Large intestine (tissue), 3 donors: Measurements from ENCODE around the gene ZDHHC19. TPM values are rescaled to one million over a fixed set of nuclear protein-coding genes. Genes with fewer than 3 reads are reported as not detected.
A peak's percentile ranks its signal among the peaks of the same experiment; 100 is the strongest.
"Not testable (repeated sequence)": the region's sequence is repeated elsewhere in the genome, so short reads cannot be mapped to it uniquely, and the experiment has no call there.

Source experiments
- DNase-seq, 2 donors: peaks; one replicate each; pipeline versions ENCODE4 v3.0.0 to v3.0.0-alpha.2; 2013
- H3K27ac ChIP-seq: one replicate; pipeline ENCODE4 v1.5.1; 2013; ENCODE audit warnings: low read length
- H3K27me3 ChIP-seq: 2 replicates; pipeline ENCODE4 v1.6.1; 2013; ENCODE audit warnings: low read length; ENCODE audit not compliant: control insufficient read depth, insufficient read depth
- H3K36me3 ChIP-seq: 2 replicates; pipeline ENCODE4 v1.6.1; 2013; ENCODE audit warnings: low read length; ENCODE audit not compliant: control insufficient read depth, insufficient read depth
- H3K4me1 ChIP-seq: one replicate; pipeline ENCODE4 v1.6.1; 2013; ENCODE audit warnings: low read length; ENCODE audit not compliant: control insufficient read depth, insufficient read depth
- H3K4me3 ChIP-seq: one replicate; pipeline ENCODE4 v1.5.1; 2013; ENCODE audit warnings: low read length
- H3K9me3 ChIP-seq: one replicate; pipeline ENCODE4 v1.6.1; 2013; ENCODE audit warnings: mild to moderate bottlenecking, low read depth, low read length, moderate library complexity; ENCODE audit not compliant: control insufficient read depth
- WGBS: methylation state at CpG from one replicate; pipeline ENCODE4 v1.1.5; 2013; ENCODE audit warnings: low lambda C conversion rate; ENCODE audit not compliant: insufficient coverage; 5-methylcytosine and 5-hydroxymethylcytosine counted together
- polyA plus RNA-seq: library from polyadenylated mRNA; unstranded; fragments of 120-200 nt; gene quantifications from one replicate; pipeline ENCODE4 v1.2.1, GENCODE V29; 2013

ZDHHC19 gene
- polyA plus RNA-seq, 1 donor = 0.42 TPM

DNA sequence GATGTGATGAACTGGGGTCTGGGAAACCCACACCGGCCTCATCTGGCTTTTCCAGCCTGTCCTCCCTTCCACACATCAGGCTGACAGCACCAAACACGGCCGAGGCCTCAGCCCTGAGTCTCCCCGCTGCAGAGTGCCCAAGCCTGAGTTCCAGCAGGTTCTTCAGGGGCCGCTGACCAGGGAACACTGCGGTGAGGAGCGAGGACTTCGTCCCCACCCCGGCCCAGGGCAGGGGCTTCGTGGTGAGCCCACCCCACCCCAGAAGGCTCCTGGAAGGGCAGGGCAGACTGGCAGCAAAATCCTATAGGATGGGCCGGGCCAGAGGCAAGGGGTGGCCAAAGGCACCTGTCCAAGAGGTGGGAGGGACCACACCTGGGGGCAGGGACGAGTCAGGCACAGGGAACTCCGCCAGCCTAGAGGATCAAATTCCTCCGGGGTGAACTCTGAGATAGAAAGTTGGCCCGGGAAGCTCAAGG is 4.9 kb upstream of the ZDHHC19 start, which contains the start of gene SLC51A:
SLC51A (plus strand) TSS at position 446 of the 476 bp plus-strand sequence. CDS start 179 bp downstream, outside the sequence.
- Histone ChIP-seq H3K27ac (peak within 1 kb of the TSS; percentile 84), H3K27me3 (peaks cover 2% of the 10 kb centered on the region), H3K4me1 (peaks cover 51% of the 10 kb centered on the region), H3K36me3 (no peaks in the 10 kb centered on the region), H3K9me3 (no peaks in the 10 kb centered on the region), H3K4me3 (peak within 1 kb of the TSS; percentile 41)
- WGBS = no CpG with 5 or more reads among the region's 15 CpGs
- DNase-seq = peak in 1 of 2 donors; percentile 75

DNA sequence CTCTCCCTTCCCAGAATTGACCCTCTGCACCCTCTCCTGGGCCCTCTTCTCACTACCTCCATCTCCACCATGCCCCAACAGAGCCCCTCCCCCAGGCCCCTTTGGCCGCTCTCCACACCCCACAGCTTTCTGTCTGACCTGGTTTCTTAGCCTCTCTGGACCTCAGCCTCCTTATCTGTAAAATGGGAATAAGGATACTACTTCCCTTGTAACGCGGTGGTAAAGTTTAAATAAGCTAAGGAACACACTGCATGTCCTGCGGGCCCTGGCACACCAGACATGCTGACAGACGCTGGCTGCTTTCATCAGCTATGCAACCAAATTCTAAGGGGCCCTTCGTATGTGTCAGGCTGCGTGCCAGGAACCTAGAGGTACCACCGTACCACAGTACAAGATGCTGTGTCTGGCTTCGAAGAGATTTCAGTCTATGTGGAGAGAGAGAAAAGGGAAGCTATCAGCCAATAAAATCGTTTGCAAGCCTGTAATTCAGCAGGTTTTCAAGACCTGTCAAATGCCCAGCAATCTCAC is 4.4 kb upstream of the ZDHHC19 start:
- H3K27me3 ChIP-seq = peaks cover 2% of the 10 kb centered on the region
- DNase-seq = peak in 1 of 2 donors; percentile 32
- peak overlapping the region; percentile 84 for H3K27ac ChIP-seq
- no CpG with 5 or more reads among the region's 10 CpGs for WGBS
- H3K4me1 ChIP-seq = peaks cover 51% of the 10 kb centered on the region
- no peaks in the 10 kb centered on the region for H3K9me3 ChIP-seq
- H3K4me3 ChIP-seq = no peak overlapping the region
- no peaks in the 10 kb centered on the region for H3K36me3 ChIP-seq

DNA sequence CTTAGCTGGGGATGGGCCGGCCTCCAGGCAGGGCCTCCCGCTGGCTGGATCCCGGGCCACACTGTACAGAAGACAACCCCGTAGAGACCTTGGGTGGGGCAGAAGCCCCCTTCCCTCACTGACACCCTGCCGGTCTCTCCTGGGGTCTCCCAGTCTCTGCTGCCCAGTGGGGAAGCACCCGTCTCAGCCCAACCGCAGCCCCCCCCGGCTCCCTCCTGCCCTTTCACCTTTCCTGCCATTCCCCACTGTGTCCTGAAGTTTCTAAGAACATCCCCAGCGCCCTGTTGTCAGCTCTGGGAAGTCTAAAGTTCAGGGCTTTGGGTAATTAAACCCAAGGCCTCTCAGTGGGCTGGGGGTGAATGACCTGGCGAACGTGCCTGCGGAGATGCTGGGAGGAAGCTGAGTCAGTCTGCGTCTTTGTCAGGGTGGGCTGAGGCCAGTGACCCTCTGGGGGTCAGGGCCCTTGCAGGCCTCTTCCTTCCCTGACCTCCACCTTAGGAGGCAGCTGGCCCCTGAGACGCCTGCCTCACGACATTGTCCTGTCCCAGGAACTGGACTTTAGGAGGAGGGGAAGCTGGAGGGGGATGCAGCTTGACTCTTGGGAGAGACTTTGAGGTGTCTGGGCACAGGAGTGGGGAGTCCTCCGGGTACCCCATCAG is 3.7 kb upstream of the ZDHHC19 start:
- peak; percentile 89 to 96 for DNase-seq

DNA sequence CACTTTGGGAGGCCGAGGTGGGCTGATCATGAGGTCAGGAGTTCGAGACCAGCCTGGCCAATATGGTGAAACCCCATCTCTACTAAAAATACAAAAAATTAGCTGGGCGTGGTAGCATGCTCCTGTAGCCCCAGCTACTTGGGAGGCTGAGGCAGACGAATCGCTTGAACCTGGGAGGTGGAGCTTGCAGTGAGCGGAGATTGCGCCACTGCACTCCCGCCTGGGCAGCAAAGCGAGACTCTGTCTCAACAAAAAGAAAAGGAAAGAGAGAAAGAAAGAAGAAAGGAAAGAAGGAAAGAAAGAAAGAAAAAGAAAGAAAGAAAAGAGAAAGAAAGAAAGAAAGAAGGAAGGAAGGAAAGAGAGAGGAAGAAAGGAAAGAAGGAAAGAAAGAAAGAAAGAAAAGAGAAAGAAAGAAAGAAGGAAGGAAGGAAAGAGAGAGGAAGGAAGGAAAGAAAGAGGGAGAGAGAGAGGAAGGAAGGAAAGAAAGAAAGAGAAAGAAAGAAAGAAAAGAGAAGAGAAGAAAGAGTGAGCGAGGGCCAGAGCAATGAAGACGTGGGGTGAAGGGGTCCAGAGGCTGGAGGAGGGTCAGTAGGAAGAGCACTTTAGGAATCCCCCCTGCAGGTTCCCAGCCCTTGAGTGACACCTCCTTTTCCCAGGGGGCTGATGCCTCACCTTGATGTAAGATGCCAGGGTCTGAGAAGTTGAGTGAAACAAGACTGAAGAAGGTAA is 1.1 kb downstream of the ZDHHC19 start:
- H3K9me3 ChIP-seq, H3K27me3 ChIP-seq, H3K4me3 ChIP-seq, H3K36me3 ChIP-seq, H3K27ac ChIP-seq, DNase-seq: not testable (repeated sequence)
- 95% methylated on average over 6 of the region's 11 CpGs for WGBS
- peaks cover 17% of the 10 kb centered on the region for H3K4me1 ChIP-seq

More for the DNA sequence above, 3.7 kb upstream of the ZDHHC19 start:
- Histone ChIP-seq H3K4me3 (no peak overlapping the region), H3K27ac (peak overlapping the region; percentile 84), H3K36me3 (no peaks in the 10 kb centered on the region), H3K27me3 (peaks cover 2% of the 10 kb centered on the region), H3K4me1 (peaks cover 51% of the 10 kb centered on the region), H3K9me3 (no peaks in the 10 kb centered on the region)
- no CpG with 5 or more reads among the region's 16 CpGs for WGBS

DNA sequence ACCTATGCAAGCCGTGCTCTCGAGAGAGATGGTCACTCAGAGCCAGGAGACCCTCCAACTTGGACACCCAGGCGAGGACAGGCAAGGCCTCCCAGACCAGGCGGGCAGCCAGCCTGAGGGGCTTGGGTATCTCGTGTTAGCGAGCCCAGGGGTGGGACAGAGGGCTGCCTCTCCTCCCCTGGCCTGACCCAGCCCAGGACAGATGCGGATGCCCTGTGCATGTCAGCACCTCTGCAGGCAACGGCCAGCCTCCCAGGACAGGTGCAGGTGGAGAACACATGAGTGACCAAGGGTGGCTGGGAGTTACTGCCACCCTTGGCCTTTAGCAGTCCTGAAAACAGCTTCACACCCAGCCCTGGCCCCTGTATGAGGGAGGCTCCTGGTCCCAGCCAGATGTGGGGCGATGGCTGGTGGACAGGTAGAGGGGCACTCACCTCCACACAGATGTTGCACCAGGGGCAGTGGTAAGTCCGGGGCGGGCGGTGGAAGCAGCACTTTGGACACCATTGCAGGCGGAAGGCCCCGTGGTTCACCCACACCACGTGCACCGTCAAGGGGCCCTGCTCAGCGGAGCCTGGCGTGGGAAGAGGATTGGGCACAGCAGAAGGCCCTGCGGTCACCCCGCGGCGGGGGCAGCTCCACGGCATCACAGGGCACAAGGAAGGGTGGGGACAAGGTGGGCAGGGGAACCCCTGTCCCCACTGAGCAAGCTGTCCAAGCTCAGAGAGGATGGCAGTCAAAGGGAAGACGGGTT is 2.1 kb downstream of the ZDHHC19 start:
- DNase-seq = no peak
- Histone ChIP-seq H3K4me1 (peaks cover 7% of the 10 kb centered on the region), H3K27me3 (peaks cover 4% of the 10 kb centered on the region), H3K9me3 (no peaks in the 10 kb centered on the region), H3K4me3 (no peak overlapping the region), H3K36me3 (no peaks in the 10 kb centered on the region), H3K27ac (no peak overlapping the region)
- no CpG with 5 or more reads among the region's 24 CpGs for WGBS

DNA sequence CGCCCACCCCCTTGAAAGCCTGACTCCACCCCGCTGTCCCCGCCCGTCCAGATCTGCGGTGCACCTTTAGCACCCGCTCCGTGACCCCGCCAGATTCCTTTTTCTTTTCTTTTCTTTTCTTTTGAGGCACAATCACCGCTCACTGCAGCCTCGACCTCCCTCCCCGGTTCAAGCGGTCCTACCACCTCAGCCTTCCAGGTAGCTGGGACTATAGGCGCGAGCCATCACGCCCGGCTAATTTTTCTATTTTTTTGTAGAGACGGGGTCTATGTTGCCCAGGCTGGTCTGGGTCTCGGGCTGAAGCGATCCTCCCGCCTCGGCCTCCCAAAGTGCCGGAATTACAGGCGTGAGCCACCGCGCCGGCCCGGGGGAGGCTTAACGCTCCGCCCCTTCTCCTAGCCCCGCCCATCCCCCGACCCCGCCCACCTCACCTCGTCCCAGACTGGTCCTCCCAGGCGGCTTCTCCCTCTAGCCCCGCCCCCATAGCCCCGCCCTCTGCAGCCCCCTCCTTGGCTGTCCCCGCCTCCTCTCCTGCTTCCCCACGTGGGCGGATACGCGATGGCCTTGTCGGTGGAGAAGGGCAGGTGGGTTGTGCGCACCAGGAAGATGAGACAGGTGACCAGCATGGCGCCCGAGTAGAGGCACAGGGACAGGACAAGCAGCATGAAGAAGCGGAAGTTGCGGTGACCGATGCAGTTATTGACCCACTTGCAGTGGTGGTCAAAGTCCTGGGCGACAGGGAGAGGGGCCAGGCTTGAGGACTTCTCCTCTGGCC is 3.2 kb downstream of the ZDHHC19 start:
- H3K4me3 ChIP-seq = peak overlapping the region; percentile 25
- peaks cover 8% of the 10 kb centered on the region for H3K27me3 ChIP-seq
- no peaks in the 10 kb centered on the region for H3K36me3 ChIP-seq
- DNase-seq = peak in 1 of 2 donors; percentile 55
- peaks cover 2% of the 10 kb centered on the region for H3K4me1 ChIP-seq
- H3K27ac ChIP-seq = no peak overlapping the region
- H3K9me3 ChIP-seq = no peaks in the 10 kb centered on the region
- 0% methylated on average over 3 of the region's 49 CpGs for WGBS

DNA sequence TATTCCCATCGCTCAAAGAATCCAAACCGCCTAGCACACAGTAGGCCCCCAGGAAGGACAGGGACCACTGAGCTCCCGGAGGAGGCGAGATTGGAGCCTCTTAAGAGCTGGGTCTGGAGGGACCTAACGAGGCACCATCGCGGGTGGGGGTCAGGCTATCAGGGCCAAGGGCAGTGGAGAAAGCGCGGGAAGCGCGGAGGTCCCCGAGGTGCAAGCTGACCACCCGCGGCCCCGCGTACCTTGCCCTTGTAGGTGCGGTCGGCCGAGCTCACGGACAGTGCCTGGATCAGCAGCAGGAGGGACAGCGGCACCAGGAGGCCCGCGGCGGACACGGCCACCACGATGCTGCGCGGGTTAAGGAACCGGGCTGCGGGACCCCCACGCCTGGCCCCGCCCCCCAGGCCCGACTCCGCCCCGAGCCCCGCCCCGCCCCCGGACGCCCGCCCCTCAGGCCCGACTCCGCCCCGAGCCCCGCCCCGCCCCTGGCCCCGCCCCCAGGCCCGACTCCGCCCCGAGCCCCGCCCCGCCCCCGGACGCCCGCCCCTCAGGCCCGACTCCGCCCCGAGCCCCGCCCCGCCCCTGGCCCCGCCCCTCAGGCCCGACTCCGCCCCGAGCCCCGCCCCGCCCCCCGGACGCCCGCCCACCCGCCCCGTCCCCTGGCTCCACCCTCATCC is 3.9 kb downstream of the ZDHHC19 start:
- Histone ChIP-seq H3K4me3 (peak overlapping the region; percentile 35), H3K27ac (no peak overlapping the region), H3K9me3 (no peaks in the 10 kb centered on the region), H3K4me1 (peaks cover 2% of the 10 kb centered on the region), H3K36me3 (no peaks in the 10 kb centered on the region), H3K27me3 (peaks cover 8% of the 10 kb centered on the region)
- DNase-seq = peak in 1 of 2 donors; percentile 31
- no CpG with 5 or more reads among the region's 70 CpGs for WGBS

DNA sequence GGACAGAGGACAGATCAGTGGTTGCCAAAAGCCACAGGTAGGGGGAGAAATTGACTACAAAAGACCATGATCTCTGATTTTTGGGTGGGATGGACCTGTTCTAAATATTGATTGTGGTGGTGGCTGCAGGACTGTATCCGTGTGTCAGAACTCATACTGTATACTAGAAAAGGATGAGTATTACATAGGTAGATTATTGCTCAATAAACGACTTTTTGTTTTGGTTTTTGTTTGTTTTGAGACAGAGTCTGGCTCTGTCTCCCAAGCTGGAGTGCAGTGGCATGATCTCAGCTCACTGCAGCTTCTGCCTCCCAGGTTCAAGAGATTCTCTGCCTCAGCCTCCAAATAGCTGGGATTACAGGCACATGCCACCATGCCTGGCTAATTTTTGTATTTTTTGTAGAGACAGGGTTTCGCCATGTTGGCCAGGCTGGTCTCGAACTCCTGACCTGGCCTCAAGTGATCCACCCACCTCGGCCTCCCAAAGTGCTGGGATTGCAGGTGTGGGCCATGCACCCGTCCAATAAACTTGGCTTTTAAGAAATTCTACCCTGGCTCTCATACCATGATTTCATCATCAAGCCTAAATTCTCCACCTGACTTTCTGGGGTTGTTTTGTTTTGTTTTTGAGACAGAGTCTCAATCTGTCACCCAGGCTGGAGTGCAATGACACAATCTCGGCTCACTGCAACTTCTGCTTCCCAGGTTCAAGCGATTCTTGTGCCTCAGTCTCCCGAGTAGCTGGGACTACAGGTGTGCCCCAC is 5.6 kb downstream of the ZDHHC19 start:
- H3K9me3 ChIP-seq, H3K27ac ChIP-seq, H3K36me3 ChIP-seq, DNase-seq, H3K4me3 ChIP-seq, H3K4me1 ChIP-seq, H3K27me3 ChIP-seq: not testable (repeated sequence)
- 93% methylated on average over 2 of the region's 9 CpGs for WGBS

DNA sequence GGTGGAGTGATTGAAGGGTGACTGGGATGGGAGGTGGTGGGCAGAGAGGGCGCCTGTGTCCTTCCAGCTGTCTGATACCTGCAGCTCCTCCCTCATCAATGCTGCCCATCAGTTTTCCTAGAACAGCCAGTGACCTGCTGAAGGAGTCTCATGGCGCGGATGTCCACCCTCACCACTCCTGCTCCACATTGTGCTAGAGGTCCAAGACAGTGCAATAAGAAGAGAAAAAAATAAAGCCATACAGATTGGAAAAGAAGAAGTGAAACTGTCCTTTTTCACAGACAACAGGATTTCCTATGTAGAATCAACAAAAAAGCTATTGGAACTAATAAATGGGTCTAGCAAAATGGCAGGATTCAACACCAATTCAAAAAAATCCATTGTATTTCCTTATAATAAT is 7.4 kb downstream of the ZDHHC19 start:
- DNase-seq = no peak

More for the DNA sequence above, 7.4 kb downstream of the ZDHHC19 start:
- H3K27ac ChIP-seq = no peak overlapping the region
- no peaks in the 10 kb centered on the region for H3K36me3 ChIP-seq
- no peak overlapping the region for H3K4me3 ChIP-seq
- WGBS = no CpG with 5 or more reads among the region's 3 CpGs
- no peaks in the 10 kb centered on the region for H3K4me1 ChIP-seq
- peaks cover 8% of the 10 kb centered on the region for H3K27me3 ChIP-seq
- H3K9me3 ChIP-seq = no peaks in the 10 kb centered on the region
